GM12891 (cell line): Measurements from ENCODE around the gene SFXN5.
"Not testable (repeated sequence)": the region's sequence is repeated elsewhere in the genome, so short reads cannot be mapped to it uniquely, and the experiment has no call there.

Experiments
- DNase-seq: peaks from one replicate; pipeline ENCODE4 v3.0.0; 2011; ENCODE audit warnings: low spot score; ENCODE audit not compliant: insufficient read length
- FAIRE-seq: peaks from 2 replicates; lab custom pipeline; 2011; peaks lifted over from hg19 to GRCh38; lab: Jason Lieb, UNC
- PAX5 ChIP-seq: IDR thresholded peaks from 2 replicates; pipeline ENCODE4 v1.6.1; 2011; ENCODE audit warnings: low read length, moderate library complexity, mild to moderate bottlenecking; ENCODE audit not compliant: insufficient read depth, severe bottlenecking
- POLR2A ChIP-seq: IDR thresholded peaks from 2 replicates; pipeline ENCODE4 v1.6.1; 2011; ENCODE audit warnings: low read depth, low read length, control low read depth
- POLR2AphosphoS5 ChIP-seq: IDR thresholded peaks from 2 replicates; pipeline ENCODE4 v1.6.1; 2011; ENCODE audit warnings: low read depth, low read length, control low read depth
- POU2F2 ChIP-seq: IDR thresholded peaks from 2 replicates; pipeline ENCODE4 v1.6.1; 2011; ENCODE audit warnings: low read depth, mild to moderate bottlenecking, control low read depth, low read length, moderate library complexity
- SPI1 ChIP-seq: IDR thresholded peaks from 2 replicates; pipeline ENCODE4 v1.6.1; 2011; ENCODE audit warnings: low read depth, low read length, control low read depth
- TAF1 ChIP-seq: IDR thresholded peaks from 2 replicates; pipeline ENCODE4 v1.6.1; 2011; ENCODE audit warnings: low read depth, low read length, control low read depth

Gene SFXN5

GRCh38 chr2:72914589-72915319 is 156.8 kb downstream of the SFXN5 start:
- no peak for FAIRE-seq
- DNase-seq, result no peak
- TF ChIP-seq POLR2AphosphoS5, result no peak
- TF ChIP-seq POLR2A, result no peak
- no peak for TF ChIP-seq POU2F2
- no peak for TF ChIP-seq SPI1
- TF ChIP-seq TAF1, result no peak
- TF ChIP-seq PAX5, result no peak

- FAIRE-seq, result no peak
- DNase-seq, result no peak
- TF ChIP-seq POLR2A, result no peak
Measured at GRCh38 chr2:72914206-72914559, 157.3 kb downstream of the SFXN5 start.

GRCh38 chr2:72913486-72914205 is 157.9 kb downstream of the SFXN5 start:
- TF ChIP-seq TAF1 (no peak), SPI1 (no peak), POLR2AphosphoS5 (no peak), POU2F2 (no peak), PAX5 (no peak)
- FAIRE-seq (no peak), DNase-seq (no peak)

GRCh38 chr2:72911256-72911655 is 160.3 kb downstream of the SFXN5 start:
- FAIRE-seq (no peak), DNase-seq (no peak)
- no peak for TF ChIP-seq POLR2AphosphoS5
- no peak for TF ChIP-seq SPI1
- TF ChIP-seq POU2F2, result no peak
- TF ChIP-seq POLR2A, result no peak
- no peak for TF ChIP-seq PAX5
- TF ChIP-seq TAF1, result no peak

- TF ChIP-seq POU2F2, result no peak
- no peak for TF ChIP-seq POLR2AphosphoS5
- TF ChIP-seq SPI1, result no peak
- no peak for TF ChIP-seq POLR2A
- no peak for TF ChIP-seq PAX5
- no peak for TF ChIP-seq TAF1
- DNase-seq (no peak), FAIRE-seq (no peak)
Measured at GRCh38 chr2:72908741-72909140, 162.8 kb downstream of the SFXN5 start.

GRCh38 chr2:72907369-72907768 is 164.1 kb downstream of the SFXN5 start:
- not testable (repeated sequence) for DNase-seq, FAIRE-seq

- DNase-seq, result no peak
- FAIRE-seq, result no peak
- TF ChIP-seq POLR2AphosphoS5 (no peak), POLR2A (no peak), POU2F2 (no peak), TAF1 (no peak), SPI1 (no peak), PAX5 (no peak)
Measured at GRCh38 chr2:72901426-72901825, 170.1 kb downstream of the SFXN5 start.

GRCh38 chr2:72900191-72900825 is 171.2 kb downstream of the SFXN5 start:
- DNase-seq (no peak), FAIRE-seq (no peak)
- TF ChIP-seq POLR2A (no peak), POU2F2 (no peak), TAF1 (no peak), SPI1 (no peak), PAX5 (no peak), POLR2AphosphoS5 (no peak)

- FAIRE-seq, result no peak
- TF ChIP-seq TAF1, result no peak
- no peak for DNase-seq
Measured at GRCh38 chr2:72898585-72898906, 173.0 kb downstream of the SFXN5 start.

GRCh38 chr2:72897785-72898584 is 173.5 kb downstream of the SFXN5 start:
- DNase-seq (no peak), FAIRE-seq (no peak)
- TF ChIP-seq TAF1 (no peak), POU2F2 (no peak), POLR2A (no peak), PAX5 (no peak), POLR2AphosphoS5 (no peak), SPI1 (no peak)
